GM12878 (cell line): ENCODE data around the gene POLR3E. TPM values are rescaled to one million over a fixed set of nuclear protein-coding genes. Genes with fewer than 3 reads are reported as not detected.

ENCODE experiments used
- ASH2L ChIP-seq: fragments of 300-600, 200-600 bp; sonication (generic); IDR thresholded peaks from 2 replicates; pipeline ENCODE4 v1.6.1; 2017; ENCODE audit warnings: low read depth, mild to moderate bottlenecking, borderline replicate concordance
- ATF7 ChIP-seq: fragments of 450-650 bp; IDR thresholded peaks from 2 replicates; pipeline ENCODE4 v1.6.1; 2016; ENCODE audit warnings: low read depth, mild to moderate bottlenecking
- CBFB ChIP-seq: IDR thresholded peaks from 2 replicates; pipeline ENCODE4 v1.6.1; 2016; ENCODE audit warnings: antibody characterized with exemption, low read depth
- CHD2 ChIP-seq: IDR thresholded peaks from 2 replicates; pipeline ENCODE4 v1.6.1; 2011; ENCODE audit warnings: low read depth, low read length, improper control_type of control experiment, borderline replicate concordance
- EGR1 ChIP-seq, 2 experiments: IDR thresholded peaks; 1 replicate in 1 of 2; 2 replicates in 1 of 2; pipeline ENCODE4 v1.6.1; 2011 to 2012; ENCODE audit warnings: low read depth in 2 of 2, low read length in 2 of 2, borderline replicate concordance in 1 of 2, mild to moderate bottlenecking in 1 of 2, moderate library complexity in 1 of 2
- MTA3 ChIP-seq: IDR thresholded peaks from 2 replicates; pipeline ENCODE4 v1.6.1; 2012; ENCODE audit warnings: low read length, inconsistent platforms, borderline replicate concordance
- NR2C1 ChIP-seq: fragments of 450-650 bp; IDR thresholded peaks from 2 replicates; pipeline ENCODE4 v1.6.1; 2017; ENCODE audit warnings: antibody characterized with exemption, mild to moderate bottlenecking, moderate library complexity
- PAX8 ChIP-seq: fragments of 450-650 bp; IDR thresholded peaks from 2 replicates; pipeline ENCODE4 v1.6.1; 2017; ENCODE audit warnings: mild to moderate bottlenecking, moderate library complexity
- SIX5 ChIP-seq: IDR thresholded peaks from 2 replicates; pipeline ENCODE4 v1.6.1; 2011; ENCODE audit warnings: mild to moderate bottlenecking, low read depth, low read length, moderate library complexity; ENCODE audit not compliant: severe bottlenecking
- SMARCA5 ChIP-seq: fragments of 450-650 bp; IDR thresholded peaks from 2 replicates; pipeline ENCODE4 v1.6.1; 2017; ENCODE audit warnings: mild to moderate bottlenecking
- SP1 ChIP-seq: IDR thresholded peaks from one replicate; pipeline ENCODE4 v1.6.1; 2011; ENCODE audit warnings: low read depth, low read length
- STAT1 ChIP-seq: fragments of 450-650 bp; conservative IDR thresholded peaks from 2 replicates; pipeline ENCODE4 v1.6.1; 2014; ENCODE audit warnings: antibody characterized with exemption, mild to moderate bottlenecking
- ZBED1 ChIP-seq: IDR thresholded peaks from 2 replicates; pipeline ENCODE4 v1.6.1; 2016; ENCODE audit warnings: borderline replicate concordance
- ZNF217 ChIP-seq: fragments of 450-650 bp; IDR thresholded peaks from 2 replicates; pipeline ENCODE4 v1.6.1; 2017; ENCODE audit warnings: antibody characterized with exemption, mild to moderate bottlenecking
- ZNF384 ChIP-seq: IDR thresholded peaks from 2 replicates; pipeline ENCODE4 v1.6.1; 2012; ENCODE audit warnings: low read depth, mild to moderate bottlenecking, low read length, improper control_type of control experiment, borderline replicate concordance
- ZSCAN29 ChIP-seq: fragments of 450-650 bp; IDR thresholded peaks from 2 replicates; pipeline ENCODE4 v1.6.1; 2017; ENCODE audit warnings: mild to moderate bottlenecking, moderate library complexity
- polyA plus RNA-seq, 11 experiments: library from polyadenylated mRNA; depleted of rRNA in 4 of 11; unstranded in 6 of 11; stranded (reverse) in 5 of 11; fragments of >200 nt; fragmentation: Nextera tagmentation in 4 of 11; fragmentation: Illumina TruSeq in 1 of 11; extraction: Ambion mirVana in 4 of 11; extraction: Trizol in 1 of 11; gene quantifications; 1 replicate in 1 of 11; 2 replicates in 10 of 11; pipeline versions ENCODE4 v1.2.1 to v1.2.3, GENCODE V29; 2011 to 2016; ENCODE audit warnings: inconsistent platforms in 2 of 11, missing spikeins in 2 of 11, low read depth in 1 of 11
- total RNA-seq, 4 experiments: library from RNA; depleted of rRNA in 3 of 4; stranded (reverse); fragments of >200 nt in 3 of 4; fragmentation: Illumina TruSeq in 1 of 4; extraction: Trizol in 1 of 4; gene quantifications; 2 replicates each; pipeline versions ENCODE4 v1.2.1 to v1.2.3, GENCODE V29; 2013 to 2021
- TF ChIP-seq, protein P1 (sequence below): IDR thresholded peaks from 2 replicates; pipeline ENCODE4 v1.6.1; 2011; ENCODE audit warnings: borderline replicate concordance, low read depth, mild to moderate bottlenecking, moderate library complexity, mixed read lengths, low read length; ENCODE audit not compliant: insufficient read depth; ENCODE audit errors: extremely low read length
- TF ChIP-seq, protein P2 (sequence below): IDR thresholded peaks from 2 replicates; pipeline ENCODE4 v1.6.1; 2012; ENCODE audit warnings: low read length, inconsistent platforms
- TF ChIP-seq, protein P3 (sequence below): fragments of 450-650 bp; formaldehyde crosslinking; IDR thresholded peaks from 2 replicates; pipeline ENCODE4 v1.4.0; 2020; ENCODE audit warnings: mild to moderate bottlenecking, moderate library complexity
- TF ChIP-seq, protein P4 (sequence below): IDR thresholded peaks from 2 replicates; pipeline ENCODE4 v1.6.1; 2011; ENCODE audit warnings: low read depth, low read length, improper control_type of control experiment, borderline replicate concordance

Gene POLR3E
- total and polyA plus RNA-seq, 10 of the 15 experiments (the other 5 are each of a cell fraction or from before 2014, with no cell fraction given), result 11.1 to 79.5 (median 39.7) TPM

DNA sequence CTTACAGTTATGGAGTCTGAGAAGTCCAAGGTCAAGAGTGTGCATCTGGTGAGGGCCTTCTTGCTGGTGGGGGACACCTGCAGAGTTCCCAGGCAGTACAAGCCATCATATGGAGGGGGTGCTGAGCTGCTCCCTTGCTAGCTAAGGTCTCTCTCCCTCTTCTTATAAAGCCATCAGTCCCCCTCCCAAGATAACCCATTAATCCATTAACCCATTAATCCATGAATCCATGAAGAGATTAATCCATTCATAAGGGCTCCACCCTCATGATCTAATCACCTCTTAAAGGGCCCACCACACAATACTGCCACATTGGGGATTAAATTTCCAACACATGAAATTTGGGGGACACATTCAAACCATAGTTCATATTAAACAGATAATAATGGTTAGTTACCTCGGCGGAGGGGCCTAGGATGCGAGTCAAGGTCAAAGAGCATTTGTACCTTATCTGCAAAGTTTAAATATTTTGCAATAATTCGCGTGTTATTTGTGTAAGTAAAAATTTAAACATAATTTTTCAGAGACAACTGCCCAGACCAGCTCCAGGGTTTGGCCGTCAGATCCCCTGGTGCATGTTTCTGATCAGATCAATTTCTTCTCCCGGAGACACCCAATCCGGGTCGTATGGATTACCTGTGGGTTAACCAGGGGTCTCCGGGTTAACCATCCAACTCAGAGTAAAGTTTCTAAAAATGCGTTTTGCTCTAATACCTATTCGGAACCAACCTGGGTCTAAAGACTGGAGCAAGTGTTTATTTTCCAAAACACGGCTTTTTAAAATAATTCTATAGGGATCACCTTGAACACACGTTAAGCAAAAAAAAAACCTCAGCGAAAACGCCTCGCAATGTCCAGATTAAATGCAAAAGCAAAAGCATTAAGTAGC lies 740 bp upstream of the POLR3E start (continued):
- TF ChIP-seq, protein P1, sequence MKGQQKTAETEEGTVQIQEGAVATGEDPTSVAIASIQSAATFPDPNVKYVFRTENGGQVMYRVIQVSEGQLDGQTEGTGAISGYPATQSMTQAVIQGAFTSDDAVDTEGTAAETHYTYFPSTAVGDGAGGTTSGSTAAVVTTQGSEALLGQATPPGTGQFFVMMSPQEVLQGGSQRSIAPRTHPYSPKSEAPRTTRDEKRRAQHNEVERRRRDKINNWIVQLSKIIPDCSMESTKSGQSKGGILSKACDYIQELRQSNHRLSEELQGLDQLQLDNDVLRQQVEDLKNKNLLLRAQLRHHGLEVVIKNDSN, result no peak
- no peak for TF ChIP-seq PAX8
- no peak for TF ChIP-seq EGR1 (IDR thresholded peaks at IDR 0.05; ENCODE audit: borderline replicate concordance in 1 of 2, low read depth in 2 of 2, low read length in 2 of 2)
- peak; percentile 81; the same call in 1 of the 2 replicates for TF ChIP-seq CBFB
- TF ChIP-seq NR2C1, result no peak
- TF ChIP-seq, protein P2, sequence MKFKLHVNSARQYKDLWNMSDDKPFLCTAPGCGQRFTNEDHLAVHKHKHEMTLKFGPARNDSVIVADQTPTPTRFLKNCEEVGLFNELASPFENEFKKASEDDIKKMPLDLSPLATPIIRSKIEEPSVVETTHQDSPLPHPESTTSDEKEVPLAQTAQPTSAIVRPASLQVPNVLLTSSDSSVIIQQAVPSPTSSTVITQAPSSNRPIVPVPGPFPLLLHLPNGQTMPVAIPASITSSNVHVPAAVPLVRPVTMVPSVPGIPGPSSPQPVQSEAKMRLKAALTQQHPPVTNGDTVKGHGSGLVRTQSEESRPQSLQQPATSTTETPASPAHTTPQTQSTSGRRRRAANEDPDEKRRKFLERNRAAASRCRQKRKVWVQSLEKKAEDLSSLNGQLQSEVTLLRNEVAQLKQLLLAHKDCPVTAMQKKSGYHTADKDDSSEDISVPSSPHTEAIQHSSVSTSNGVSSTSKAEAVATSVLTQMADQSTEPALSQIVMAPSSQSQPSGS, result 0 out of 2 replicates have a peak, but pooled peaks have one; percentile 26
- no peak for TF ChIP-seq ATF7
- no peak for TF ChIP-seq STAT1
- TF ChIP-seq SIX5, result no peak
- no peak for TF ChIP-seq SMARCA5
- no peak for TF ChIP-seq ZSCAN29
- no peak for TF ChIP-seq SP1
- TF ChIP-seq, protein P3, sequence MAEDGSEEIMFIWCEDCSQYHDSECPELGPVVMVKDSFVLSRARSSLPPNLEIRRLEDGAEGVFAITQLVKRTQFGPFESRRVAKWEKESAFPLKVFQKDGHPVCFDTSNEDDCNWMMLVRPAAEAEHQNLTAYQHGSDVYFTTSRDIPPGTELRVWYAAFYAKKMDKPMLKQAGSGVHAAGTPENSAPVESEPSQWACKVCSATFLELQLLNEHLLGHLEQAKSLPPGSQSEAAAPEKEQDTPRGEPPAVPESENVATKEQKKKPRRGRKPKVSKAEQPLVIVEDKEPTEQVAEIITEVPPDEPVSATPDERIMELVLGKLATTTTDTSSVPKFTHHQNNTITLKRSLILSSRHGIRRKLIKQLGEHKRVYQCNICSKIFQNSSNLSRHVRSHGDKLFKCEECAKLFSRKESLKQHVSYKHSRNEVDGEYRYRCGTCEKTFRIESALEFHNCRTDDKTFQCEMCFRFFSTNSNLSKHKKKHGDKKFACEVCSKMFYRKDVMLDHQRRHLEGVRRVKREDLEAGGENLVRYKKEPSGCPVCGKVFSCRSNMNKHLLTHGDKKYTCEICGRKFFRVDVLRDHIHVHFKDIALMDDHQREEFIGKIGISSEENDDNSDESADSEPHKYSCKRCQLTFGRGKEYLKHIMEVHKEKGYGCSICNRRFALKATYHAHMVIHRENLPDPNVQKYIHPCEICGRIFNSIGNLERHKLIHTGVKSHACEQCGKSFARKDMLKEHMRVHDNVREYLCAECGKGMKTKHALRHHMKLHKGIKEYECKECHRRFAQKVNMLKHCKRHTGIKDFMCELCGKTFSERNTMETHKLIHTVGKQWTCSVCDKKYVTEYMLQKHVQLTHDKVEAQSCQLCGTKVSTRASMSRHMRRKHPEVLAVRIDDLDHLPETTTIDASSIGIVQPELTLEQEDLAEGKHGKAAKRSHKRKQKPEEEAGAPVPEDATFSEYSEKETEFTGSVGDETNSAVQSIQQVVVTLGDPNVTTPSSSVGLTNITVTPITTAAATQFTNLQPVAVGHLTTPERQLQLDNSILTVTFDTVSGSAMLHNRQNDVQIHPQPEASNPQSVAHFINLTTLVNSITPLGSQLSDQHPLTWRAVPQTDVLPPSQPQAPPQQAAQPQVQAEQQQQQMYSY (CRISPR knock-in tag), result no peak
- TF ChIP-seq, protein P4, sequence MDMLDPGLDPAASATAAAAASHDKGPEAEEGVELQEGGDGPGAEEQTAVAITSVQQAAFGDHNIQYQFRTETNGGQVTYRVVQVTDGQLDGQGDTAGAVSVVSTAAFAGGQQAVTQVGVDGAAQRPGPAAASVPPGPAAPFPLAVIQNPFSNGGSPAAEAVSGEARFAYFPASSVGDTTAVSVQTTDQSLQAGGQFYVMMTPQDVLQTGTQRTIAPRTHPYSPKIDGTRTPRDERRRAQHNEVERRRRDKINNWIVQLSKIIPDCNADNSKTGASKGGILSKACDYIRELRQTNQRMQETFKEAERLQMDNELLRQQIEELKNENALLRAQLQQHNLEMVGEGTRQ, result no peak
- 0 out of 2 replicates have a peak, but pooled peaks have one; percentile 51 for TF ChIP-seq ZBED1
- no peak for TF ChIP-seq MTA3
- TF ChIP-seq ASH2L, result peak; percentile 34; the same call in 1 of the 2 replicates
- no peak for TF ChIP-seq CHD2
- TF ChIP-seq ZNF384, result peak; percentile 71
- TF ChIP-seq ZNF217, result no peak
